ENCODE data around the gene MRPS16. TPM values are rescaled to one million over a fixed set of nuclear protein-coding genes. Genes with fewer than 3 reads are reported as not detected.

MRPS16 gene
- total and polyA plus RNA-seq, 2 of the 13 experiments (the other 11 are each of a cell fraction or from before 2014, with no cell fraction given): 70.1 to 135 TPM

- H3K9me3 ChIP-seq (ENCODE audit: low read length): no peaks in the 10 kb centered on the region
- TF ChIP-seq FOSL1 (CRISPR knock-in tag; IDR thresholded peaks at IDR 0.05; ENCODE audit: borderline replicate concordance) (no peak), ZNF180 (CRISPR knock-in tag; IDR thresholded peaks at IDR 0.05; ENCODE audit: borderline replicate concordance, low read depth) (no peak), RBM22 (optimal IDR thresholded peaks at IDR 0.05; ENCODE audit: low read length) (no peak), SMYD3 (CRISPR knock-in tag; IDR thresholded peaks at IDR 0.05) (no peak), ZNF225 (CRISPR knock-in tag; IDR thresholded peaks at IDR 0.05) (no peak), THAP11 (CRISPR knock-in tag; IDR thresholded peaks at IDR 0.05) (no peak)
- TF ChIP-seq, protein P1, sequence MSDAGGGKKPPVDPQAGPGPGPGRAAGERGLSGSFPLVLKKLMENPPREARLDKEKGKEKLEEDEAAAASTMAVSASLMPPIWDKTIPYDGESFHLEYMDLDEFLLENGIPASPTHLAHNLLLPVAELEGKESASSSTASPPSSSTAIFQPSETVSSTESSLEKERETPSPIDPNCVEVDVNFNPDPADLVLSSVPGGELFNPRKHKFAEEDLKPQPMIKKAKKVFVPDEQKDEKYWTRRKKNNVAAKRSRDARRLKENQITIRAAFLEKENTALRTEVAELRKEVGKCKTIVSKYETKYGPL (CRISPR knock-in tag; IDR thresholded peaks at IDR 0.05): no peak
- no peaks in the 10 kb centered on the region for H3K36me3 ChIP-seq (replicated peaks in 1 of 2; ENCODE audit: control insufficient read depth in 1 of 2, insufficient read depth in 2 of 2, low read length in 2 of 2)
- no peaks in the 10 kb centered on the region for H3K79me2 ChIP-seq (ENCODE audit: insufficient read depth, low read length)
- in situ Hi-C loops (cut with HindIII; ENCODE audit: extremely low pct_ligation_motif_present, low pct_unique_long_range_greater_than_20kb) (loop anchor here (25.0 kb wide), 1 partner anchor 374 kb away; the partner anchor contains the start of gene MYOZ1), intact Hi-C loops (cut with micrococcal nuclease; ENCODE audit: unreplicated experiment) (loop anchor here (5.0 kb wide), 1 partner anchor 94 kb away; the partner anchor contains the start of gene CFAP70)
- H2AFZ ChIP-seq (ENCODE audit: low read length): no peak overlapping the region
- no peaks in the 10 kb centered on the region for H3K27me3 ChIP-seq (ENCODE audit: control insufficient read depth in 1 of 2, insufficient read depth in 2 of 2, low read length in 2 of 2)
- no peak overlapping the region for H3K27ac ChIP-seq (ENCODE audit: extremely low read length, insufficient read depth, low read length)
- no peak overlapping the region for H3K4me3 ChIP-seq (replicated peaks in 1 of 3; ENCODE audit: insufficient read depth in 1 of 3, low read depth in 2 of 3, low read length in 3 of 3)
- 48% methylated on average over 5 of the region's 5 CpGs for WGBS (ENCODE audit: low lambda C conversion rate)
- H3K9ac ChIP-seq (ENCODE audit: insufficient read depth, low read depth, low read length): no peak overlapping the region
- ChIA-PET POLR2A (interaction anchor here (3.9 kb wide), 1 partner anchor 11 kb away, joined by 21 read pairs; the partner anchor contains the start of gene MRPS16), CTCF (ENCODE audit: low intra/inter-chr PET ratio, low total read pairs) (no interaction called here)
- ATAC-seq (no peak), DNase-seq (ENCODE audit: low spot score) (no peak), FAIRE-seq (no peak)
- no peak overlapping the region for H3K4me2 ChIP-seq (ENCODE audit: low read depth, low read length)
- no peaks in the 10 kb centered on the region for H4K20me1 ChIP-seq (ENCODE audit: insufficient read depth, low read length)
- no peaks in the 10 kb centered on the region for H3K4me1 ChIP-seq (ENCODE audit: insufficient read depth, low read length)
- no TSS peak for BruUV-seq (replicated peaks)
Observed at GRCh38 chr10:73262880-73263555, 10.6 kb upstream of the MRPS16 start.
